CD14-positive monocyte (primary cell): Measurements from ENCODE around the gene FPR3. TPM values are rescaled to one million over a fixed set of nuclear protein-coding genes. Genes with fewer than 3 reads are reported as not detected.
A peak's percentile ranks its signal among the peaks of the same experiment; 100 is the strongest.

Source experiments
- DNase-seq, 3 donors: peaks; one replicate each; pipeline ENCODE4 v3.0.0-alpha.2; 2011 to 2022
- H2AFZ ChIP-seq: 2 replicates; pipeline ENCODE4 v1.6.0; 2012; ENCODE audit warnings: mild to moderate bottlenecking, low read depth, low read length, inconsistent platforms; ENCODE audit not compliant: insufficient read depth, poor library complexity, severe bottlenecking
- H3K27ac ChIP-seq, 2 donors: 1 replicate in 1 of 2; 2 replicates in 1 of 2; pipeline ENCODE4 v1.5.1; 2012 to 2013; ENCODE audit warnings: low read length in 2 of 2, control low read depth in 1 of 2, inconsistent platforms in 1 of 2, low read depth in 1 of 2, mild to moderate bottlenecking in 1 of 2
- H3K27me3 ChIP-seq, 2 donors: one replicate each; pipeline versions ENCODE4 v1.6.0 to v1.6.1; 2011 to 2013; ENCODE audit warnings: low read length in 2 of 2; ENCODE audit not compliant: control insufficient read depth in 2 of 2, insufficient read depth in 2 of 2
- H3K36me3 ChIP-seq, 2 donors: replicated peaks in 1 of 2; 1 replicate in 1 of 2; 2 replicates in 1 of 2; pipeline versions ENCODE4 v1.5.1 to v1.6.1; 2012 to 2013; ENCODE audit warnings: low read length in 2 of 2, control low read depth in 1 of 2, inconsistent platforms in 1 of 2, mild to moderate bottlenecking in 1 of 2; ENCODE audit not compliant: insufficient read depth in 2 of 2, control insufficient read depth in 1 of 2
- H3K4me1 ChIP-seq, 2 donors: 1 replicate in 1 of 2; 2 replicates in 1 of 2; pipeline versions ENCODE4 v1.5.1 to v1.6.1; 2012 to 2013; ENCODE audit warnings: low read length in 2 of 2, control low read depth in 1 of 2, inconsistent platforms in 1 of 2, mild to moderate bottlenecking in 1 of 2, moderate library complexity in 1 of 2; ENCODE audit not compliant: insufficient read depth in 2 of 2, control insufficient read depth in 1 of 2
- H3K4me2 ChIP-seq: replicated peaks from 2 replicates; pipeline ENCODE3; 2012; ENCODE audit warnings: low read length, moderate library complexity, mild to moderate bottlenecking; ENCODE audit not compliant: poor library complexity, severe bottlenecking; ENCODE audit errors: extremely low read depth
- H3K4me3 ChIP-seq, 3 experiments: fragments of 200-600 bp in 1 of 3; sonication (generic) in 1 of 3; replicated peaks in 1 of 3; 1 replicate in 2 of 3; 2 replicates in 1 of 3; pipeline ENCODE4 v1.5.1; 2011 to 2013; ENCODE audit warnings: low read length in 3 of 3, mild to moderate bottlenecking in 3 of 3, control low read depth in 2 of 3, low read depth in 2 of 3, inconsistent platforms in 1 of 3, moderate library complexity in 1 of 3
- H3K79me2 ChIP-seq: 2 replicates; pipeline ENCODE4 v1.6.0; 2012; ENCODE audit warnings: mild to moderate bottlenecking, control low read depth, inconsistent platforms, low read length, moderate library complexity; ENCODE audit not compliant: insufficient read depth
- H3K9ac ChIP-seq: 2 replicates; pipeline ENCODE4 v1.6.0; 2017; ENCODE audit warnings: low read length, mild to moderate bottlenecking; ENCODE audit not compliant: insufficient read depth, poor library complexity, severe bottlenecking
- H3K9me3 ChIP-seq, 2 donors: replicated peaks in 1 of 2; 1 replicate in 1 of 2; 2 replicates in 1 of 2; pipeline versions ENCODE4 v1.5.1 to v1.6.1; 2012 to 2013; ENCODE audit warnings: low read length in 2 of 2, control low read depth in 1 of 2; ENCODE audit not compliant: control insufficient read depth in 1 of 2, insufficient read depth in 1 of 2
- H4K20me1 ChIP-seq: 2 replicates; pipeline ENCODE4 v1.6.0; 2012; ENCODE audit warnings: mild to moderate bottlenecking, low read length, control low read depth, moderate library complexity; ENCODE audit not compliant: insufficient read depth
- H3K27ac Mint-ChIP-seq, 7 donors: one replicate each; pipeline ENCODE4 v1.8.0; 2020; ENCODE audit warnings: mild to moderate bottlenecking in 7 of 7, mixed read lengths in 7 of 7, moderate library complexity in 6 of 7, inconsistent platforms in 2 of 7
- H3K27me3 Mint-ChIP-seq, 3 donors: one replicate each; pipeline ENCODE4 v1.8.0; 2021 to 2022; ENCODE audit warnings: low read depth in 3 of 3, mild to moderate bottlenecking in 3 of 3, mixed read lengths in 3 of 3, moderate library complexity in 3 of 3, inconsistent platforms in 1 of 3
- H3K36me3 Mint-ChIP-seq, 2 donors: one replicate each; pipeline ENCODE4 v1.8.0; 2020; ENCODE audit warnings: mixed read lengths in 2 of 2, inconsistent platforms in 1 of 2, mild to moderate bottlenecking in 1 of 2
- H3K4me1 Mint-ChIP-seq: one replicate; pipeline ENCODE4 v1.8.0; 2020; ENCODE audit warnings: mild to moderate bottlenecking, mixed read lengths
- H3K4me3 Mint-ChIP-seq, 2 donors: one replicate each; pipeline ENCODE4 v1.8.0; 2020; ENCODE audit warnings: mild to moderate bottlenecking in 2 of 2, mixed read lengths in 2 of 2, moderate library complexity in 1 of 2
- H3K9me3 Mint-ChIP-seq, 7 donors: one replicate each; pipeline ENCODE4 v1.8.0; 2020 to 2022; ENCODE audit warnings: mixed read lengths in 7 of 7, mild to moderate bottlenecking in 6 of 7, moderate library complexity in 6 of 7, inconsistent platforms in 2 of 7
- WGBS: methylation state at CpG from one replicate; pipeline ENCODE4 v1.1.5; 2013; ENCODE audit warnings: missing lambda C conversion rate; ENCODE audit not compliant: insufficient coverage; 5-methylcytosine and 5-hydroxymethylcytosine counted together
- intact Hi-C, 2 donors: fragments of 100-400 bp; cut with micrococcal nuclease; formaldehyde crosslinking; loops; one replicate each; pipeline versions ENCODE4 v1.15.0 to v1.15.1; 2023
- polyA plus RNA-seq, 3 donors: library from polyadenylated mRNA; depleted of rRNA in 1 of 3; unstranded in 2 of 3; stranded (reverse) in 1 of 3; fragments of 300-500 nt in 2 of 3; fragments of >200 nt in 1 of 3; fragmentation: Illumina TruSeq in 2 of 3; gene quantifications; 1 replicate in 2 of 3; 2 replicates in 1 of 3; pipeline ENCODE4 v1.2.3, GENCODE V29; 2012 to 2021
- TF ChIP-seq, protein P1 (sequence below): fragments of 200-600 bp; IDR thresholded peaks from one replicate; pipeline ENCODE4 v1.8.0; 2022; ENCODE audit warnings: antibody characterized with exemption, mild to moderate bottlenecking

The FPR3 gene
- polyA plus RNA-seq, 3 donors: 1.4 to 3.8 (median 3.5) TPM

DNA sequence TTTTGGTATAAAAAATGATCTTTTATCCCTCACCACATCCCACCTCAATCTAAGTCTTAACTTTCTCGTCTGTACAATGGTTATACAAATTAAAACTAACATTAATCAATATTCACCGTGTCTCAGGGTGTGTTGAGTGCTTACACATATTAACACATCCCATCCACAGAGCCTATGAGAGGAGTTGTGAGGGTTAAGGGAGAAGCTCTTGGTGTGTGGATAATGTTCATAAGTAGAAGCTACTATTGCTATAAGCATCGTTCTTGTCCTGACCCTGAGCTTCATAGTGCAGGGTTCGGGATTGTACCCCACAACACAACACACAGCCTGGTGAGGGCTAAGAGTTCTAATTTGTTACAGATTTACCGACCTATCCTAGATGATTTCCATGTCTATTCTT, 2.5 kb downstream of the FPR3 start:
- peaks cover 0 to 8% (median 3%) of the 10 kb centered on the region in 3 donors for H3K27me3 Mint-ChIP-seq
- Histone ChIP-seq H3K4me1 (peaks cover 53 to 70% of the 10 kb centered on the region in 2 donors), H3K36me3 (no peaks in the 10 kb centered on the region), H3K4me2 (no peak overlapping the region), H3K9ac (no peak overlapping the region), H3K79me2 (no peaks in the 10 kb centered on the region), H3K27me3 (no peaks in the 10 kb centered on the region), H2AFZ (no peak overlapping the region), H3K9me3 (no peaks in the 10 kb centered on the region), H3K4me3 (no peak overlapping the region), H4K20me1 (no peaks in the 10 kb centered on the region), H3K27ac (no peak overlapping the region)
- peaks cover 62% of the 10 kb centered on the region for H3K4me1 Mint-ChIP-seq
- peaks cover 0 to 18% (median 7%) of the 10 kb centered on the region in 7 donors for H3K9me3 Mint-ChIP-seq
- peaks cover 0 to 6% of the 10 kb centered on the region in 2 donors for H3K36me3 Mint-ChIP-seq
- TF ChIP-seq, protein P1, sequence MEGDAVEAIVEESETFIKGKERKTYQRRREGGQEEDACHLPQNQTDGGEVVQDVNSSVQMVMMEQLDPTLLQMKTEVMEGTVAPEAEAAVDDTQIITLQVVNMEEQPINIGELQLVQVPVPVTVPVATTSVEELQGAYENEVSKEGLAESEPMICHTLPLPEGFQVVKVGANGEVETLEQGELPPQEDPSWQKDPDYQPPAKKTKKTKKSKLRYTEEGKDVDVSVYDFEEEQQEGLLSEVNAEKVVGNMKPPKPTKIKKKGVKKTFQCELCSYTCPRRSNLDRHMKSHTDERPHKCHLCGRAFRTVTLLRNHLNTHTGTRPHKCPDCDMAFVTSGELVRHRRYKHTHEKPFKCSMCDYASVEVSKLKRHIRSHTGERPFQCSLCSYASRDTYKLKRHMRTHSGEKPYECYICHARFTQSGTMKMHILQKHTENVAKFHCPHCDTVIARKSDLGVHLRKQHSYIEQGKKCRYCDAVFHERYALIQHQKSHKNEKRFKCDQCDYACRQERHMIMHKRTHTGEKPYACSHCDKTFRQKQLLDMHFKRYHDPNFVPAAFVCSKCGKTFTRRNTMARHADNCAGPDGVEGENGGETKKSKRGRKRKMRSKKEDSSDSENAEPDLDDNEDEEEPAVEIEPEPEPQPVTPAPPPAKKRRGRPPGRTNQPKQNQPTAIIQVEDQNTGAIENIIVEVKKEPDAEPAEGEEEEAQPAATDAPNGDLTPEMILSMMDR: no peak
- DNase-seq: no peak
- no peak overlapping the region for H3K27ac Mint-ChIP-seq
- no peak overlapping the region for H3K4me3 Mint-ChIP-seq
- intact Hi-C loops: no loop called here
- WGBS: no CpG with 5 or more reads among the region's 5 CpGs

DNA sequence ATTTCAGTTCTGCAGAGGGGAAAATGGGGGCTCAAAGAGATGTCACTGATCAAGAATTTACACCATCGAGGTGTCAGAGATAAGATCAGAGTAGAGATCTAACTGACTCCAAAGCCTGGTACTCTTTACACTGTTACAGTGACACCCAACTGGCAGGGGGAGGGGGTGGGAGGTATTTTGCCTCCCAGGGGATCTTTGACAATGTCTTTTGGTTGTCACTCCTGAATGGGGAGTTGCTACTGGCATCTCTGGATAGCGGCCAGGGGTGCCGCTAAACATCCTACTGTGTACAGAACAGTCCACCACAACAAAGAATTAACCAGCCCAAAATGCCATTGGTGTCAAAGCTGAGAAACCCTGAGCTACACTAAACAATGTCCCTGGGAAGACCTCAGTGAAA, 3.1 kb downstream of the FPR3 start:
- peaks cover 0 to 13% (median 7%) of the 10 kb centered on the region in 7 donors for H3K9me3 Mint-ChIP-seq
- H3K36me3 Mint-ChIP-seq: peaks cover under 1 to 6% of the 10 kb centered on the region in 2 donors

More for the DNA sequence above, 3.1 kb downstream of the FPR3 start:
- peaks cover 0 to 8% (median 3%) of the 10 kb centered on the region in 3 donors for H3K27me3 Mint-ChIP-seq
- Histone ChIP-seq H3K27ac (no peak overlapping the region), H3K9ac (no peak overlapping the region), H3K36me3 (no peaks in the 10 kb centered on the region), H3K4me1 (peaks cover 54 to 71% of the 10 kb centered on the region in 2 donors), H3K4me3 (no peak overlapping the region), H3K9me3 (no peaks in the 10 kb centered on the region), H4K20me1 (no peaks in the 10 kb centered on the region), H3K27me3 (no peaks in the 10 kb centered on the region), H3K79me2 (no peaks in the 10 kb centered on the region), H3K4me2 (no peak overlapping the region), H2AFZ (no peak overlapping the region)
- no peak for DNase-seq
- no CpG with 5 or more reads among the region's 3 CpGs for WGBS
- peaks cover 63% of the 10 kb centered on the region for H3K4me1 Mint-ChIP-seq
- intact Hi-C loops: no loop called here
- H3K27ac Mint-ChIP-seq: peak overlapping the region in 4 of 7 donors; percentile 61 to 84 (median 72)
- no peak overlapping the region for H3K4me3 Mint-ChIP-seq
- TF ChIP-seq, protein P1: no peak
